ENCODE data around the gene DIAPH3. TPM values are rescaled to one million over a fixed set of nuclear protein-coding genes. Genes with fewer than 3 reads are reported as not detected.
"Not testable (repeated sequence)": the region's sequence is repeated elsewhere in the genome, so short reads cannot be mapped to it uniquely, and the experiment has no call there.

Gene DIAPH3
- total and polyA plus RNA-seq, 4 donors: 4.0 to 7.5 (median 5.6) TPM

DNA sequence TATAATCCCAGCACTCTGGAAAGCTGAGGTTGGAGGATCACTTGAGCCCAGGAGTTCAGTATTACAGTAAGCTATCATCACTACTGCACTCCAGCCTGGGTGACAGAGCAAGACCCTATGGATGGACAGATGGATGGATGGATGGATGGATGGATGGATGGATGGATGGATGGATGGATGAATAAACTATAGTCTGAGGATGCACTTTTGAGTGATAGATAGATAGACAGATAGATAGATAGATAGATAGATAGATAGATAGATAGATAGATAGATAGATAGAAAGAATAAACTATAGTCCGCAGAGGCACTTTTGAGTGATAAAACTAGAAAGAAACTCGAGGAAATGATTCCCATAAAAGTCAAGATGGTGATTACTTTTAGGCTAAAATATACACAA, 79.9 kb downstream of the DIAPH3 start:
- not testable (repeated sequence) for H3K4me3 ChIP-seq (ENCODE audit: low read depth, low read length); H3K4me1 ChIP-seq (ENCODE audit: control insufficient read depth, insufficient read depth, low read length); H3K9me3 ChIP-seq (ENCODE audit: control insufficient read depth, insufficient read depth, low read length); H3K36me3 ChIP-seq (ENCODE audit: control insufficient read depth, insufficient read depth, low read length); H3K27me3 ChIP-seq (ENCODE audit: control insufficient read depth, insufficient read depth, low read length); H3K27ac ChIP-seq (ENCODE audit: low read depth, low read length); DNase-seq (ENCODE audit: low read depth in 4 of 6, low spot score in 6 of 6)
- WGBS (ENCODE audit: insufficient coverage): 100% methylated on average over 1 of the region's 2 CpGs

DNA sequence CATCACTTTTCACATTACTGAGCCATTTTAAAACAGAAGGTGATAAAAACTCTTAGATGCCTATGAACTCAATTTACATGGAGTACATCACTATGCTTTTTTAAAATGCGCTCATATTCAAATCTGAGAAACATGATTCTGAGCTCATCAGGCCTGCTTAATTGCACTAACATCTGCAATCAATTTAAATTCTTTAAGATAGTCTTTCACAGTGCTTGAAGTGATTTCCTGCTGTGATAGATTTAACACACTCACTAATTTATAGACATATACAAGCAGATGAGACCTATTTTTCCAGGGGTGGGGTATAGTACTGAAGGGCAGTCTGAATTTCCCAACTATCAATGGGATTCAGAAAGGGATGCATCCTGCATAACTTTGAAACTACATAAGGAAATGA, 82.9 kb downstream of the DIAPH3 start:
- DNase-seq (ENCODE audit: low read depth in 4 of 6, low spot score in 6 of 6): peak in 1 of 6 donors; percentile 37
- Histone ChIP-seq H3K36me3 (ENCODE audit: control insufficient read depth, insufficient read depth, low read length) (no peaks in the 10 kb centered on the region), H3K4me1 (ENCODE audit: control insufficient read depth, insufficient read depth, low read length) (no peaks in the 10 kb centered on the region), H3K27ac (ENCODE audit: low read depth, low read length) (no peak overlapping the region), H3K27me3 (ENCODE audit: control insufficient read depth, insufficient read depth, low read length) (no peaks in the 10 kb centered on the region), H3K4me3 (ENCODE audit: low read depth, low read length) (no peak overlapping the region), H3K9me3 (ENCODE audit: control insufficient read depth, insufficient read depth, low read length) (peaks cover 2% of the 10 kb centered on the region)
- no CpG with 5 or more reads among the region's 1 CpG for WGBS (ENCODE audit: insufficient coverage)

DNA sequence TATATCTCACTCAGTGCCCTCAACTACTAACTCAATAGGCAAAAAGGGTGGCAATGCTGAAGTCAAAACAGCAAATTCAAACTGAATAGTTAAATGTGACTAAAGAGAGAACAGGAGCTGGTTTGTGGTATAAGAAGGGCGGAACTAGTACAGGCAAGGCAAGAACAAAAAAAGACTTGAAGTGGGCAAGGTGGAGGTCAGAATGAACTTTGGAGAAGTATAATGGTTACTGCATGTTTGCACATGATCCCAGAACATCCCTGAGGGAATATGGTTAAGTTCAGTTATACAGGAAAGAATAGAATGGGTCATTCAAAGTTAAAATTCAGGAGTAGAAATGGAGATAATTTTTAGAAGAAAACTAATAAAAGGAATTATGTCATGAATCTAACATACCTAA, 85.5 kb downstream of the DIAPH3 start:
- peaks cover 2% of the 10 kb centered on the region for H3K9me3 ChIP-seq (ENCODE audit: control insufficient read depth, insufficient read depth, low read length)
- H3K4me1 ChIP-seq (ENCODE audit: control insufficient read depth, insufficient read depth, low read length): no peaks in the 10 kb centered on the region
- no peak overlapping the region for H3K27ac ChIP-seq (ENCODE audit: low read depth, low read length)
- WGBS (ENCODE audit: insufficient coverage): 71% methylated on average over 1 of the region's 1 CpG
- no peak overlapping the region for H3K4me3 ChIP-seq (ENCODE audit: low read depth, low read length)
- DNase-seq (ENCODE audit: low read depth in 4 of 6, low spot score in 6 of 6): no peak
- no peaks in the 10 kb centered on the region for H3K27me3 ChIP-seq (ENCODE audit: control insufficient read depth, insufficient read depth, low read length)
- no peaks in the 10 kb centered on the region for H3K36me3 ChIP-seq (ENCODE audit: control insufficient read depth, insufficient read depth, low read length)

DNA sequence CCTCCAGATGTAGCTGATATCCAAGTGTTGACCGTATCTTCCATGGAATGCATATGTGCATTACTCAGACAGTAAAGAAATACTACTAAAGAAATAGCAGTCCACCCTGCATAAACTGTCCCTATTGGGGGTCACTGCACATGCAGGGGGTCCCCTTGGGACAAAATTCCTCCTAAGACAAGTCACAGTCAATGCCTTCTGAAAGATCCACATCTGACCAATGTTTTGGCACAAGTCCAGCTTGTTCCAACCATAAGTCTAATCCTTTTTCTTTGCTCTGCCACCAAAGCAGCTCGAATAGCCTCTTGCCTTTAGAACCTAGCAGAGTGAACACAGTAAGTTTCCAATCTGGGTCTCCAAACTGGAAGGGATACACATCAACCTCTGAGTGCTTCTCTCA, 87.9 kb downstream of the DIAPH3 start:
- Histone ChIP-seq H3K4me3 (ENCODE audit: low read depth, low read length) (no peak overlapping the region), H3K9me3 (ENCODE audit: control insufficient read depth, insufficient read depth, low read length) (no peaks in the 10 kb centered on the region), H3K4me1 (ENCODE audit: control insufficient read depth, insufficient read depth, low read length) (no peaks in the 10 kb centered on the region), H3K36me3 (ENCODE audit: control insufficient read depth, insufficient read depth, low read length) (no peaks in the 10 kb centered on the region), H3K27ac (ENCODE audit: low read depth, low read length) (no peak overlapping the region), H3K27me3 (ENCODE audit: control insufficient read depth, insufficient read depth, low read length) (no peaks in the 10 kb centered on the region)
- 79% methylated on average over 2 of the region's 2 CpGs for WGBS (ENCODE audit: insufficient coverage)
- DNase-seq (ENCODE audit: low read depth in 4 of 6, low spot score in 6 of 6): no peak

DNA sequence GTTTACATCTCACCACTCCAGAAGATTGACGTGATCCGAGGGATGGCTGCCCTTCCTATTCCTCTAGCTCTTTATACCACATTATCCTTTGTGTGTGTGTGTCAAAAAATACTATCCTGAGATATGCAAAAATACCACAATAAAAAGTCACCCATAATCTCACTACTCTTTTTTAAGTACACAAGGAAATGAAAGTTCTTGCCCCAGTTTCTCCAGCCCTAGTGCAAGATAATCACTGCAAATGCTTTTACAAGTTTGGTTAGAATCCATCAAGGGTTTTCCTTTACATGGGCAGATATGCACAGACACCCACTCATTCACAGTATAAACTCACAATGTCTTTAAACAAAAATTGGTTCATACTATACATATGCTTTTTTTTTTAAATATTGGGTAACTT, 89.3 kb downstream of the DIAPH3 start:
- no peaks in the 10 kb centered on the region for H3K27me3 ChIP-seq (ENCODE audit: control insufficient read depth, insufficient read depth, low read length)
- H3K4me3 ChIP-seq (ENCODE audit: low read depth, low read length): no peak overlapping the region
- no CpG with 5 or more reads among the region's 2 CpGs for WGBS (ENCODE audit: insufficient coverage)
- no peak for DNase-seq (ENCODE audit: low read depth in 4 of 6, low spot score in 6 of 6)
- H3K9me3 ChIP-seq (ENCODE audit: control insufficient read depth, insufficient read depth, low read length): peaks cover 2% of the 10 kb centered on the region
- no peaks in the 10 kb centered on the region for H3K36me3 ChIP-seq (ENCODE audit: control insufficient read depth, insufficient read depth, low read length)
- H3K4me1 ChIP-seq (ENCODE audit: control insufficient read depth, insufficient read depth, low read length): no peaks in the 10 kb centered on the region
- H3K27ac ChIP-seq (ENCODE audit: low read depth, low read length): no peak overlapping the region

DNA sequence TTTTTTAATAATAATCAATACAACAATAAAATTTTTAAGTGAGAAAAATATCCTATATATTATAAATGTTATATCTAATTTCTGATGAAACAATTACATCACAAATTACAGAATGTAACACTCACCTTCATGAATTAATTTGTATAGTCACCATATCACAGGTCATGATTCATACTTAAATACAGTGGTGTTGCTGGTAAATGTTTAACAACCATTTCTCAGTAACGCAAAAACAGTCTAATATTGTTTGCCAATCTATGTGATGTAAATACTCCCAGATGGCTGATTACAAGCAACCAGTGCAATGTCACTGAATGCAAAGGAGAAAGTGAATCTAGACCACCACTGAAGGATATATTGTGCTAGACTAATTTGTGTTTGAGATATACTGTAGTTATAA, 97.5 kb downstream of the DIAPH3 start:
- H3K36me3 ChIP-seq (ENCODE audit: control insufficient read depth, insufficient read depth, low read length): no peaks in the 10 kb centered on the region
- WGBS (ENCODE audit: insufficient coverage): no CpG with 5 or more reads among the region's 1 CpG
- H3K4me3 ChIP-seq (ENCODE audit: low read depth, low read length): no peak overlapping the region
- peaks cover 7% of the 10 kb centered on the region for H3K9me3 ChIP-seq (ENCODE audit: control insufficient read depth, insufficient read depth, low read length)
- H3K27ac ChIP-seq (ENCODE audit: low read depth, low read length): no peak overlapping the region
- no peaks in the 10 kb centered on the region for H3K27me3 ChIP-seq (ENCODE audit: control insufficient read depth, insufficient read depth, low read length)
- no peak for DNase-seq (ENCODE audit: low read depth in 4 of 6, low spot score in 6 of 6)
- no peaks in the 10 kb centered on the region for H3K4me1 ChIP-seq (ENCODE audit: control insufficient read depth, insufficient read depth, low read length)

DNA sequence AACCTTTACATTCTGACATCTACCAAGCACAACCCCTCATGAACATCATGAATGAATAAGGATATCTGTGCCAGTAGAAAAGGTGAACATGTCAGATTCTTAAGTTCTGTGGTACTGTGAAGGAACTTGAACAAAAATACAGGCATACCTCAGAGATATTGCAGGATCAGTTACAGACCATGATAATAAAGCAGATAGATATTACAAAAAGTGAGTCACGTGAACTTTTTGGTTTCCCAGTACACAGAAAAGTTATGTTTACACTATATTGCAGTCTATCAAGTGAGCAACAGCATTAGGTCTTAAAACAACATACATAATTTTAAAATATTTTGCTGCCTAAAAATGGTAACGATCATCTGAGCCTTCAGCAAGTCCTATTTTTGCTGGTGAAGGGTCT, 101.2 kb downstream of the DIAPH3 start:
- no peak overlapping the region for H3K4me3 ChIP-seq (ENCODE audit: low read depth, low read length)
- H3K27ac ChIP-seq (ENCODE audit: low read depth, low read length): no peak overlapping the region
- H3K27me3 ChIP-seq (ENCODE audit: control insufficient read depth, insufficient read depth, low read length): no peaks in the 10 kb centered on the region
- WGBS (ENCODE audit: insufficient coverage): no CpG with 5 or more reads among the region's 2 CpGs
- H3K9me3 ChIP-seq (ENCODE audit: control insufficient read depth, insufficient read depth, low read length): peaks cover 3% of the 10 kb centered on the region
- no peak for DNase-seq (ENCODE audit: low read depth in 4 of 6, low spot score in 6 of 6)
- H3K4me1 ChIP-seq (ENCODE audit: control insufficient read depth, insufficient read depth, low read length): no peaks in the 10 kb centered on the region
- no peaks in the 10 kb centered on the region for H3K36me3 ChIP-seq (ENCODE audit: control insufficient read depth, insufficient read depth, low read length)

DNA sequence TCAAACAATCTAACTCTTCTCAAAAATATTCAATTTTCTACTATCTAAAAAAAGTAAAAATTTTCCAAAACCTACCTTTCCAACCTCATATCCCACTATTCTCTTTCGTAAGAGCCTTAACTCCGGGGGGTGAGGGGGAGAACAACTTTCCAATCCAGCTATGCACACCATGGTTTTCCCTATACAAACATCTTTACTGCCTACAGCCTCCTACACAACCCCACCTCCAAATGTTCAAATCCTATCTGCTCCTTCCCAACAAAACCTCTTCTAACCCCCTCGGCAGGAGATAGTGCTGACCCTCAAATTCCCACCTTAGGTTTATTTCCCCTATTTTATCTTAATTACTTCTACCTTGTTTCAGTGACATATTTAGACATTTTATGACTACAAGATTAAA, 102.0 kb downstream of the DIAPH3 start:
- Histone ChIP-seq H3K36me3 (ENCODE audit: control insufficient read depth, insufficient read depth, low read length) (no peaks in the 10 kb centered on the region), H3K4me3 (ENCODE audit: low read depth, low read length) (no peak overlapping the region), H3K27me3 (ENCODE audit: control insufficient read depth, insufficient read depth, low read length) (no peaks in the 10 kb centered on the region), H3K4me1 (ENCODE audit: control insufficient read depth, insufficient read depth, low read length) (no peaks in the 10 kb centered on the region), H3K27ac (ENCODE audit: low read depth, low read length) (no peak overlapping the region), H3K9me3 (ENCODE audit: control insufficient read depth, insufficient read depth, low read length) (peaks cover 3% of the 10 kb centered on the region)
- DNase-seq (ENCODE audit: low read depth in 4 of 6, low spot score in 6 of 6): no peak
- WGBS (ENCODE audit: insufficient coverage): no CpG with 5 or more reads among the region's 3 CpGs

DNA sequence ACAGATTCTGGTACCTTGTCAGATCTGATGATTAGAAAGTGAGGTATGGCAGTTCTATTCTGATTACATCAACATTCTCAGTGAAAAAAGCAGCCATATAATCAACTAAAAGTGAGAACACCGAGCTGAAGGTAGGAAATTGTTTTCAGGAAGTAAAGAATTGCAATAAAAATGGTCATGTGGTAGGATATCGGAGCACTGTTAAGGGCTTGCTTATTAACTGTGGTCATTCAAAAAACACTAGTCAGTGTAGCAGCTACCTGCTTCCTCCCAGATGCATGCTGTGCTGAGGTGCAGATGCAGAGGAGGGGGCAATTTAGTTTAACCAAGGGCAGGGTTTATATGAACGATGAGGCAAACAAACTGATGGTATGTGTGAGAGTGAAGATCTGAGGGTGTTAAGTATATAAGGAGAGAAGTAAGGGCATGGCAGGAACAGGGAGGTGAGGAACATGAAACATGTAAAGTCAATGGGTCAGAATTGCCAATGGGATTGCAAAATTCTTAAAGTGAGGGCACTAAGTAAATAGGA, 111.9 kb downstream of the DIAPH3 start:
- Histone ChIP-seq H3K4me3 (ENCODE audit: low read depth, low read length) (no peak overlapping the region), H3K9me3 (ENCODE audit: control insufficient read depth, insufficient read depth, low read length) (no peaks in the 10 kb centered on the region), H3K36me3 (ENCODE audit: control insufficient read depth, insufficient read depth, low read length) (no peaks in the 10 kb centered on the region), H3K27me3 (ENCODE audit: control insufficient read depth, insufficient read depth, low read length) (no peaks in the 10 kb centered on the region), H3K27ac (ENCODE audit: low read depth, low read length) (no peak overlapping the region), H3K4me1 (ENCODE audit: control insufficient read depth, insufficient read depth, low read length) (no peaks in the 10 kb centered on the region)
- WGBS (ENCODE audit: insufficient coverage): 93% methylated on average over 1 of the region's 3 CpGs
- DNase-seq (ENCODE audit: low read depth in 4 of 6, low spot score in 6 of 6): no peak

DNA sequence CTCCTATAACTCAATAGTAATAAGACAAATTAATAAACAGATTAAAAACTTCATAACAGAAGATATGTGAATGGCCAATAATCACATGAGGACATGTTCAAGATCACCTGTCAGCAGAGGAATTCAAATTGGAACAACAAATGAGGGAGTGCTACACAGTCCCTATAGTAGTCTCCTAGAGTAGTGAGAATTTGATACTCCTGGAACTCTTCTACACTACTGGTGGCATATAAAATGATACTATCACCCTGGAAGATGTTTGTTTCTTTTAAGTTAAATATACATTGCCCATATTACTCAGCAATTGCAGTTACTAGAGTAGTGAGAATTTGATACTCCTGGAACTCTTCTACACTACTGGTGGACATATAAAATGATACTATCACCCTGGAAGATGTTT, 115.4 kb downstream of the DIAPH3 start:
- H3K4me1 ChIP-seq (ENCODE audit: control insufficient read depth, insufficient read depth, low read length); H3K4me3 ChIP-seq (ENCODE audit: low read depth, low read length); H3K9me3 ChIP-seq (ENCODE audit: control insufficient read depth, insufficient read depth, low read length); H3K27me3 ChIP-seq (ENCODE audit: control insufficient read depth, insufficient read depth, low read length); H3K36me3 ChIP-seq (ENCODE audit: control insufficient read depth, insufficient read depth, low read length); DNase-seq (ENCODE audit: low read depth in 4 of 6, low spot score in 6 of 6); H3K27ac ChIP-seq (ENCODE audit: low read depth, low read length): not testable (repeated sequence)
